GM12891 (cell line): ENCODE measurements around the gene CIB4.

Source experiments
- PAX5 ChIP-seq: IDR thresholded peaks from 2 replicates; pipeline ENCODE4 v1.6.1; 2011; ENCODE audit warnings: low read length, moderate library complexity, mild to moderate bottlenecking; ENCODE audit not compliant: insufficient read depth, severe bottlenecking
- POLR2A ChIP-seq: IDR thresholded peaks from 2 replicates; pipeline ENCODE4 v1.6.1; 2011; ENCODE audit warnings: low read depth, low read length, control low read depth
- POLR2AphosphoS5 ChIP-seq: IDR thresholded peaks from 2 replicates; pipeline ENCODE4 v1.6.1; 2011; ENCODE audit warnings: low read depth, low read length, control low read depth
- POU2F2 ChIP-seq: IDR thresholded peaks from 2 replicates; pipeline ENCODE4 v1.6.1; 2011; ENCODE audit warnings: low read depth, mild to moderate bottlenecking, control low read depth, low read length, moderate library complexity
- SPI1 ChIP-seq: IDR thresholded peaks from 2 replicates; pipeline ENCODE4 v1.6.1; 2011; ENCODE audit warnings: low read depth, low read length, control low read depth
- TAF1 ChIP-seq: IDR thresholded peaks from 2 replicates; pipeline ENCODE4 v1.6.1; 2011; ENCODE audit warnings: low read depth, low read length, control low read depth

DNA sequence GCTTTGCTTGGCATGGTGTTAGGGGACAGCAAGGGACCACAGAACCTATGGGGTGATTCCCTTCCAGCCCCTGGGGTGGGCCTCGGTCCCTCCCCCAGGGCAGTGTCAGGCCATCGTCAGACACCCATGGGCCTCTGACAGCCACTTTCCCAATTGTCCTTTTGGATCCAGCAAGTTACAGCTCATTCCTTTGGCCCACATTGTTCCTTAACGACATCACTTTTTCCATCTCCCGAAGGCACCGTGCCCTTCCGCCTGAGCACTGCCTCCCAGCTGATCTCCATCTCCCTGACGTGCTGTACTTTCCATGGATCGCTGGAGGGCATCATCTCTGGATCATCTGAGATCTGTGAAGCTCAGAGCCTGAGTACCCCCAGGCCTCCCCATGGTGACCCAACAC, 41.0 kb upstream of the CIB4 start:
- TF ChIP-seq POLR2AphosphoS5 (no peak), TAF1 (no peak), POLR2A (no peak), SPI1 (no peak), PAX5 (no peak), POU2F2 (no peak)
